CD4-positive, CD25-positive, alpha-beta regulatory T cell (primary cell): ENCODE data around the gene PSMG3. TPM values are rescaled to one million over a fixed set of nuclear protein-coding genes. Genes with fewer than 3 reads are reported as not detected.

ENCODE experiments used
- ATAC-seq, 2 donors: fragments of 150-1000 bp; cut with Tn5 transposase; one replicate each; pipeline ENCODE4 v1.10.0; 2021; ENCODE audit warnings: low read depth in 2 of 2, moderate number of reproducible peaks in 2 of 2, moderate library complexity in 1 of 2
- DNase-seq, 3 donors: peaks; one replicate each; pipeline versions ENCODE4 v3.0.0 to v3.0.0-alpha.2; 2012 to 2022; ENCODE audit warnings: mixed read lengths in 1 of 3
- H3K27ac ChIP-seq: one replicate; pipeline ENCODE4 v1.7.0; 2013; ENCODE audit warnings: mild to moderate bottlenecking, low read length; ENCODE audit not compliant: insufficient read depth, poor library complexity, severe bottlenecking
- H3K27me3 ChIP-seq: one replicate; pipeline ENCODE4 v1.7.0; 2013; ENCODE audit warnings: low read length; ENCODE audit not compliant: control insufficient read depth, insufficient read depth
- H3K36me3 ChIP-seq: one replicate; pipeline ENCODE4 v1.7.0; 2013; ENCODE audit warnings: mild to moderate bottlenecking, low read length, moderate library complexity; ENCODE audit not compliant: control insufficient read depth, insufficient read depth
- H3K4me1 ChIP-seq: 2 replicates; pipeline ENCODE4 v1.7.0; 2013; ENCODE audit warnings: mild to moderate bottlenecking, low read length; ENCODE audit not compliant: insufficient read depth, control insufficient read depth, poor library complexity, severe bottlenecking
- H3K4me3 ChIP-seq: one replicate; pipeline ENCODE4 v1.7.0; 2013; ENCODE audit warnings: low read depth, mild to moderate bottlenecking, low read length, moderate library complexity
- H3K9me3 ChIP-seq, 2 experiments: 1 replicate in 1 of 2; 2 replicates in 1 of 2; pipeline ENCODE4 v1.7.0; 2013; ENCODE audit warnings: low read length in 2 of 2, mild to moderate bottlenecking in 1 of 2, moderate library complexity in 1 of 2; ENCODE audit not compliant: control insufficient read depth in 2 of 2
- H3K27ac Mint-ChIP-seq, 3 donors: one replicate each; pipeline ENCODE4 v1.8.0; 2020 to 2022; ENCODE audit warnings: mild to moderate bottlenecking in 3 of 3, mixed read lengths in 3 of 3, moderate library complexity in 2 of 3
- H3K27me3 Mint-ChIP-seq: one replicate; pipeline ENCODE4 v1.8.0; 2022; ENCODE audit warnings: mild to moderate bottlenecking, mixed read lengths
- H3K36me3 Mint-ChIP-seq: one replicate; pipeline ENCODE4 v1.8.0; 2020; ENCODE audit warnings: mixed read lengths
- H3K4me1 Mint-ChIP-seq, 4 donors: one replicate each; pipeline ENCODE4 v1.8.0; 2020 to 2022; ENCODE audit warnings: mixed read lengths in 4 of 4, mild to moderate bottlenecking in 1 of 4
- H3K4me3 Mint-ChIP-seq, 4 donors: one replicate each; pipeline ENCODE4 v1.8.0; 2020 to 2022; ENCODE audit warnings: mild to moderate bottlenecking in 4 of 4, mixed read lengths in 4 of 4, moderate library complexity in 3 of 4
- H3K9me3 Mint-ChIP-seq, 7 donors: one replicate each; pipeline ENCODE4 v1.8.0; 2020 to 2022; ENCODE audit warnings: mixed read lengths in 7 of 7, mild to moderate bottlenecking in 3 of 7, moderate library complexity in 2 of 7
- polyA plus RNA-seq, 4 donors: library from polyadenylated mRNA; unstranded; fragments of 300-500 nt; fragmentation: Illumina TruSeq; gene quantifications; one replicate each; pipeline ENCODE4 v1.2.3, GENCODE V29; 2021
- total RNA-seq: library from RNA; stranded (reverse); gene quantifications from one replicate; pipeline ENCODE4 v1.2.3, GENCODE V29; 2022

PSMG3 gene
- total and polyA plus RNA-seq, 5 donors from 2014 or later = 16.3 to 47.8 (median 45.7) TPM

DNA sequence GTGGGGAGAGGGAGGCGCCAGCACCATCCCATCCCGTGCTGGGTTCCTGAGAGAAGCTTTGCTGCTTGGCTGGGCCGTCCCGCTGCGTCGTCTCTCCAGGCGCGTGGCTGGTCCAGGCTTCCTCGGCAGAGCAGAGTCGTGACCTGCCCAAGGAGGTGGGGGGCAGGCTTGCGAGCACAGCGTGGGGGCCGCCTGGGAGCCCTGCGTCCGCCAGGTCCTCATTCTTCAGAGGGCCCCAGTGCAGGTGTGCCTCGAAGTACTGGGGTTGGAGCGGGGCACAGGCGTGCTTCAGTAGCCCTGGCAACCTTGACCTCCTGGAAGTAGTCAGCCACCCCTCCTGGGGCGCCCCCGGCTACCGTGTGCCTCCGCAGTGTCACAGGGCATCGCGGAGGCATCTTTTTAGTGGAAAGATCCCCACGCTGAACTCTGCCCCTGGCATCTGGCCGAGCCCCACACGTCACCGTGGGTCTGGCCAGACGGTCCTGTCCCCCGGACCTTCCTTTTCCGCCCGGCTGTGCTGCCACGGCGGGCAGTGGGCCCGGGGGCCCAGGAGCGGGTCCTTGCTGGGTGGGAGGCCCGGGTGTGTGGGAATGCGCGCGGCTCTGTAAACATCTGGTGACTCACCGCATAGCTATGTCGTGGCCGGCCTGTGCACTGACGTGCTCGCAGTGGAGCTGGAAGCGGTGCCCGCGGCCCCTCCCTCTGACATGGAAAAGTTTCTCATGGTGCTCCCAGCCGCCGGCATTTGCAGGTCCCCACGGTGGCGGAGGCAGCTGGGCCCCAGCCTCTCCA is 32.9 kb downstream of the PSMG3 start:
- no peak for DNase-seq
- H3K4me3 Mint-ChIP-seq = peak overlapping the region in 1 of 4 donors; percentile 17
- peak overlapping the region in 1 of 3 donors; percentile 32 for H3K27ac Mint-ChIP-seq

GRCh38 chr7:1536455-1536742 is 33.4 kb downstream of the PSMG3 start:
- H3K4me1 ChIP-seq = peaks cover 32% of the 10 kb centered on the region
- DNase-seq (no peak), ATAC-seq (no peak)
- H3K27ac ChIP-seq = no peak overlapping the region
- no peak overlapping the region for H3K4me3 ChIP-seq
- no peaks in the 10 kb centered on the region for H3K9me3 ChIP-seq
- H3K36me3 Mint-ChIP-seq = peaks cover 3% of the 10 kb centered on the region
- peak overlapping the region in 2 of 4 donors; percentile 17 to 29 for H3K4me3 Mint-ChIP-seq
- H3K27ac Mint-ChIP-seq = no peak overlapping the region
- H3K36me3 ChIP-seq = peaks cover 25% of the 10 kb centered on the region
- H3K4me1 Mint-ChIP-seq = peaks cover 4 to 41% (median 15%) of the 10 kb centered on the region in 4 donors
- H3K9me3 Mint-ChIP-seq = no peaks in the 10 kb centered on the region
- H3K27me3 Mint-ChIP-seq = peaks cover 11% of the 10 kb centered on the region
- H3K27me3 ChIP-seq = no peaks in the 10 kb centered on the region

More for the DNA sequence above, 32.9 kb downstream of the PSMG3 start:
- Histone ChIP-seq H3K27me3 (no peaks in the 10 kb centered on the region), H3K27ac (peak overlapping the region; percentile 47), H3K36me3 (peaks cover 28% of the 10 kb centered on the region), H3K4me3 (no peak overlapping the region), H3K4me1 (peaks cover 26% of the 10 kb centered on the region), H3K9me3 (no peaks in the 10 kb centered on the region)
- peaks cover 5% of the 10 kb centered on the region for H3K27me3 Mint-ChIP-seq
- peaks cover 4 to 37% (median 12%) of the 10 kb centered on the region in 4 donors for H3K4me1 Mint-ChIP-seq
- no peak for ATAC-seq
- H3K36me3 Mint-ChIP-seq = peaks cover 3% of the 10 kb centered on the region
- no peaks in the 10 kb centered on the region for H3K9me3 Mint-ChIP-seq

DNA sequence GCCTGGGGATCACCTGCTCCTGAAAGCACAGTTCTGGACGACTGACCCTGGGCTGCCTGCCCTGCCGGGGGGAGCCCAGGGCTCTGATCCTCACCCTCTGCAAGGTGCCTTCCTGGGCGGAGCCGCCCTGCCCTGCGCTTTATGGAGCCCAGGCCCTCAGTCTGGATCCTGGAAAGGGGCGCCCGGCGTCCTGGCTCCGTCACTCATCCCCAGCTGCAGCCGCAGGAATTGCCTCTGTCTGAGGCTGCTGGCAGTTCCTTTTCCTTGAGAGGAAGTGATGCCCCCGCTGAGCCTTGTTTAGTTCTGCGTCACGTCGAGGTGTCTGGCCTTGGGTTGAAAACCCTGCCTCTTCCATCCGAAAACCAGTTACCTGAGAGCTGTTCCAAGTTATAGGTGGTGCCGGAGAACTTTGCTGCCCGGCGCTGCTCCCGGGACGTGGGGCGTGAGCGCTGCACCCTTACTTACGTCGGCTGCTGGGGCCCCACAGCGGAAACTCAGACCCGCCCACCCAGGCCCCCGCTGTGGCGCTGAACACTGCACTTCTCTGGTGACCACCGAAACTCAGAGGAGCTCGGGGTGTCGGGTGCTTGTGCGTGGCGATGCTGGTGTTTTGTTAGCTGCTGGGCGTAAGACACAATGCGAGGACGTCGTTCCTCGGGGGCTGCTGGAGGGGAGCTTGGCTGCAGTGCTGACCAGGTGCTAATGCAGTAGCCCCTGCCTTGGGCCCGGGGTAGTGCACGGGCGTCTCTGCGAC is 34.0 kb downstream of the PSMG3 start:
- H3K4me1 ChIP-seq = peaks cover 34% of the 10 kb centered on the region
- no peak for ATAC-seq
- no peaks in the 10 kb centered on the region for H3K27me3 ChIP-seq
- Mint-ChIP-seq H3K4me1 (peaks cover 4 to 42% (median 15%) of the 10 kb centered on the region in 4 donors), H3K36me3 (peaks cover 3% of the 10 kb centered on the region), H3K9me3 (no peaks in the 10 kb centered on the region), H3K27me3 (peaks cover 12% of the 10 kb centered on the region), H3K4me3 (peak overlapping the region in 2 of 4 donors; percentile 17 to 29), H3K27ac (no peak overlapping the region)
- H3K36me3 ChIP-seq = peaks cover 23% of the 10 kb centered on the region
- no peak overlapping the region for H3K27ac ChIP-seq
- H3K4me3 ChIP-seq = no peak overlapping the region
- H3K9me3 ChIP-seq = no peaks in the 10 kb centered on the region
- DNase-seq = no peak

- Mint-ChIP-seq H3K4me3 (peak overlapping the region in 1 of 4 donors; percentile 71), H3K9me3 (no peaks in the 10 kb centered on the region), H3K27ac (no peak overlapping the region), H3K36me3 (peaks cover 3% of the 10 kb centered on the region), H3K27me3 (peaks cover 15% of the 10 kb centered on the region), H3K4me1 (peaks cover 4 to 44% (median 15%) of the 10 kb centered on the region in 4 donors)
- H3K9me3 ChIP-seq = no peaks in the 10 kb centered on the region
- no peak overlapping the region for H3K27ac ChIP-seq
- DNase-seq (no peak), ATAC-seq (no peak)
- no peak overlapping the region for H3K4me3 ChIP-seq
- peaks cover 17% of the 10 kb centered on the region for H3K36me3 ChIP-seq
- H3K4me1 ChIP-seq = peaks cover 34% of the 10 kb centered on the region
- H3K27me3 ChIP-seq = no peaks in the 10 kb centered on the region
Observed at GRCh38 chr7:1535100-1535458, 34.8 kb downstream of the PSMG3 start.

DNA sequence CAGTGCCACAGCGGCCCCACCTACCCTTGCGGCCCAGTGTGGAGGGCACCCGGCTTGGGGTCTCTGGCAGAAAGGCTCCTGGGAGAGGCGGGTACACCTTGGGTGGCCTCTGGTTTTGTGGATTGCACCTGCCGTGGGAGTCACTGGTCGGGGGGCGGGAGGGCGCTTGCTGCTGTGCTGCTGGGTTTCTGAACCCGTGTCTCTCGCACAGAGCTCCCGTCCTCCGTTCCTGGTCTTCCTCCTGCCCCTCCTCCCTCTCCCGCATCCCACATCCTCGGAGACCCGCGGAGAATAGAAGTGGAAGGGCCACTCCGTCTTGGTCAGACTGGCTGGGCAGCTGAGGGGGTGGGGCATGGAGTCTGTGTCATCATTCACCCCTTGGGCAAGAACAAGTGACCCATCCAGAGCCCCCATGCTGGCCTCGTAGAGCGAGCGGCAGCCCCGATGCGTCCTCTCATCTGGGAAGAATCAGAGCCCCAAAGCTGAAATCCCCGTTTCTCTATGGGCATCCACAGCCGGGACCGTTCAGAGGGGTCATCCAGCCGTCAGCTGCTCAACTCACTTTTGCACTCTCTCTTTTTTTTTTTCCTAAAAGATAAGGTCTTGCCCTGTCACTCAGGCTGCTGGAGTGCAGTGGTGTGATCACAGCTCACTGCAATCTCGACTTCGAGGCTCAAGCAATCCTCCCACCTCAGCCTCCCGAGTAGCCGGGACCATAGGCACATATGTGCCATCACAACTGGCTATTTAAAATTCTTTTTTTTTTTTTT is 35.3 kb downstream of the PSMG3 start:
- Histone ChIP-seq H3K4me3 (no peak overlapping the region), H3K4me1 (peaks cover 38% of the 10 kb centered on the region), H3K27ac (no peak overlapping the region), H3K9me3 (no peaks in the 10 kb centered on the region), H3K27me3 (no peaks in the 10 kb centered on the region), H3K36me3 (peaks cover 11% of the 10 kb centered on the region)
- Mint-ChIP-seq H3K27me3 (peaks cover 18% of the 10 kb centered on the region), H3K4me3 (peak overlapping the region in 2 of 4 donors; percentile 32 to 71), H3K9me3 (no peaks in the 10 kb centered on the region), H3K27ac (no peak overlapping the region), H3K36me3 (peaks cover 3% of the 10 kb centered on the region), H3K4me1 (peaks cover 4 to 45% (median 15%) of the 10 kb centered on the region in 4 donors)
- ATAC-seq = no peak
- no peak for DNase-seq

- DNase-seq (peak in 1 of 3 donors; percentile 46), ATAC-seq (no peak)
- peaks cover 4 to 44% (median 15%) of the 10 kb centered on the region in 4 donors for H3K4me1 Mint-ChIP-seq
Observed at GRCh38 chr7:1533547-1534329, 36.1 kb downstream of the PSMG3 start.

DNA sequence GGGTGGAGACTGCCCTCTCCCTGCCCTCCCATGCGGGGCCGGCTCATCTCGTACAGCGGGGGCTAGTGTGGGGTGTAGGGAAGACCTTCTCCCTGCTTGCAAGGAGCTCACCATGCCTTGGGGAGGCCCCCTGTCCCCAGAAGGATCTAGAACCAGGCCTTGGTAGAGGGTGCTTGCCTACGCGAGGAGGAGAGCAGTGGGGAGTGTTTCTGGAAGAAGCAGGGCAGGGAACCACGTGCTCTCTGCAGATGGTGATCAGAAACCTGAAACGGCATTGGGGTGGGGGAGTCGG is 36.6 kb downstream of the PSMG3 start:
- Mint-ChIP-seq H3K9me3 (no peaks in the 10 kb centered on the region), H3K36me3 (peaks cover 3% of the 10 kb centered on the region), H3K27ac (peak overlapping the region; percentile 95 to 98 (median 96)), H3K4me1 (peaks cover 4 to 44% (median 15%) of the 10 kb centered on the region in 4 donors), H3K4me3 (peak overlapping the region; percentile 85 to 99 (median 93)), H3K27me3 (peaks cover 22% of the 10 kb centered on the region)
- DNase-seq (no peak), ATAC-seq (no peak)
- Histone ChIP-seq H3K27me3 (no peaks in the 10 kb centered on the region), H3K4me3 (peak overlapping the region; percentile 85), H3K9me3 (no peaks in the 10 kb centered on the region), H3K4me1 (peaks cover 38% of the 10 kb centered on the region), H3K27ac (peak overlapping the region; percentile 95), H3K36me3 (peaks cover 3% of the 10 kb centered on the region)

More at GRCh38 chr7:1533547-1534329, 36.1 kb downstream of the PSMG3 start:
- Mint-ChIP-seq H3K9me3 (no peaks in the 10 kb centered on the region), H3K27ac (peak overlapping the region; percentile 95 to 98 (median 96)), H3K4me3 (peak overlapping the region; percentile 85 to 99 (median 93)), H3K36me3 (peaks cover 3% of the 10 kb centered on the region), H3K27me3 (peaks cover 20% of the 10 kb centered on the region)
- Histone ChIP-seq H3K27me3 (no peaks in the 10 kb centered on the region), H3K36me3 (peaks cover 3% of the 10 kb centered on the region), H3K4me1 (peaks cover 38% of the 10 kb centered on the region), H3K27ac (peak overlapping the region; percentile 95), H3K4me3 (no peak overlapping the region), H3K9me3 (no peaks in the 10 kb centered on the region)
